GM06990 (cell line): ENCODE results near the gene TRAP1.

ENCODE experiments used
- DNase-seq: peaks from one replicate; pipeline ENCODE4 v3.0.0-alpha.2; 2011; ENCODE audit not compliant: insufficient read length; ENCODE audit errors: extremely low read depth
- H3K27me3 ChIP-seq: replicated peaks from 2 replicates; pipeline ENCODE4 v1.6.0; 2011; ENCODE audit warnings: low read length; ENCODE audit not compliant: control insufficient read depth, insufficient read depth
- H3K36me3 ChIP-seq: 2 replicates; pipeline ENCODE4 v1.5.1; 2011; ENCODE audit warnings: low read length; ENCODE audit not compliant: control insufficient read depth, insufficient read depth
- H3K4me3 ChIP-seq: replicated peaks from 2 replicates; pipeline ENCODE4 v1.5.1; 2011; ENCODE audit warnings: low read depth, mild to moderate bottlenecking, control low read depth, low read length
- TF ChIP-seq, protein P1 (sequence below): IDR thresholded peaks from 2 replicates; pipeline ENCODE4 v1.5.1; 2011; ENCODE audit warnings: low read length, control low read depth, mild to moderate bottlenecking, inconsistent platforms; ENCODE audit not compliant: insufficient read depth, poor library complexity, severe bottlenecking

Gene TRAP1

DNA sequence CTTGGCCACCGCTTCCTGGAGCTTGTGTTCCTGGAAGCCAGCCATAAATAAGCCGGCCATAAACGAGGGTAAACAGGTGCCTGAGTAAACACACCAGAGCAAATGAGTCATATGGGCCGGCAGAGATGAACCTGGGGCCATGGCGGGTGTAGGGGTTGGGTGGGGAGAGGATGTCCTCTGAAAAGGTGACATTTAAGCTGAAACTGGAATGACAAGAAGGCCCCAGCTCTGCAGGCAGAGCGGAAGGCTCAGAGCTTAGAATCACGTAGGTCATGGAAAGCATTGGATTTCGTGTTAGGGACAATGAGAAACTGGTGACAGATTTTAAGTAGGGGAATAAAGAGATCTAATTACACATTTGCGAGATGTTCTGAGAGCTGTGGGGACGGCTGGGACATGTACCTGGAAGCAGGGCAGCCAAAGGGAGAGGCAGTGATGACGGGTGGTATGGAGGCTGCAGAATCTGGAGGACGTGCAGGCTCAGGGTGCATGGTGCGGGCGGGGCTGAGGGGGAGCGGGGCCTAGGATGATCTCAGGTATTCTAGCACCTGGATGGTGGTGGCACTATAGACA is 70.9 kb downstream of the TRAP1 start:
- Histone ChIP-seq H3K27me3 (no peaks in the 10 kb centered on the region), H3K4me3 (no peak overlapping the region)
- DNase-seq: no peak

DNA sequence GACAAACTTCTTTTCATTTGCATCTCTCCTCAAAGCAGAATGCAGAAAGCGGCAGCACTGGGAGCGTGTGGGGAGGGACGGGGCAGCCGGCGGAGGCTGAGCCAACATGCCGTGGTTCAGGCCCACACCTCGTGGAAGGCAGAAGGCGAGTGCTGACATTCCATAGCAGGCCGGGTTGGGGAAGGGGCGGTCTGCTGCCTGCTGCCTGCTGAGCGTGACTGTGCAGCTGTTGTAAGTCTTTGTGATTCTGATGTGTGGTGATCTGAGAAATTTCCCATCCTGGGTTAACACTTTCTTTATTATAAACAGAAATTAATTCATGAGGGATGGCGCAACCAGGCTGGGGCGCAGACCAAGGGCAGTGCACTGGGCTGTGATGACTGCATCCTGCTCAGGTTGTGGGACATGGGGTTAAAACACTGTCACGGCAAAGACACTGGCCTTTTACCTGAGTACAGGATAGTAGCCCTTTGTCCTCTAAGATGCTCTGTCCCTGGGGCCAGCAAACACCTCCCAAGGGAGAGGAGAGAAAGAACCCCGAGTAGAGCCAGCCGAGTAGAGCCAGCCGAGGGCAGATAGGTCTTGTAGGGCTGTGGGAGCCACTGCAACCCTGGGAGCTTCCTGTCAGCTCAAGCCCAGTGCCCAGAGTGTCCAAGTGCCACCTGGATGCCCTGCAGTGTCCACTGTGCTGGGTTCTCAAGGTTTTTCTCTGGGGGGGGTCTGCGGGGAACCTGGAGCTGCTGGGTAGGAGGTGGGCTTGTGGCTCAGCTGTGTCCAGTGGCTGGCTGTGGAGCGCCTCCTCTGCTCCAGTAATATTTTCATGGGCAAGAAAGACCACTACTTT is 71.6 kb downstream of the TRAP1 start:
- Histone ChIP-seq H3K4me3 (no peak overlapping the region), H3K27me3 (no peaks in the 10 kb centered on the region), H3K36me3 (peaks cover 14% of the 10 kb centered on the region)
- DNase-seq: no peak
- TF ChIP-seq, protein P1, sequence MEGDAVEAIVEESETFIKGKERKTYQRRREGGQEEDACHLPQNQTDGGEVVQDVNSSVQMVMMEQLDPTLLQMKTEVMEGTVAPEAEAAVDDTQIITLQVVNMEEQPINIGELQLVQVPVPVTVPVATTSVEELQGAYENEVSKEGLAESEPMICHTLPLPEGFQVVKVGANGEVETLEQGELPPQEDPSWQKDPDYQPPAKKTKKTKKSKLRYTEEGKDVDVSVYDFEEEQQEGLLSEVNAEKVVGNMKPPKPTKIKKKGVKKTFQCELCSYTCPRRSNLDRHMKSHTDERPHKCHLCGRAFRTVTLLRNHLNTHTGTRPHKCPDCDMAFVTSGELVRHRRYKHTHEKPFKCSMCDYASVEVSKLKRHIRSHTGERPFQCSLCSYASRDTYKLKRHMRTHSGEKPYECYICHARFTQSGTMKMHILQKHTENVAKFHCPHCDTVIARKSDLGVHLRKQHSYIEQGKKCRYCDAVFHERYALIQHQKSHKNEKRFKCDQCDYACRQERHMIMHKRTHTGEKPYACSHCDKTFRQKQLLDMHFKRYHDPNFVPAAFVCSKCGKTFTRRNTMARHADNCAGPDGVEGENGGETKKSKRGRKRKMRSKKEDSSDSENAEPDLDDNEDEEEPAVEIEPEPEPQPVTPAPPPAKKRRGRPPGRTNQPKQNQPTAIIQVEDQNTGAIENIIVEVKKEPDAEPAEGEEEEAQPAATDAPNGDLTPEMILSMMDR: no peak

More for the DNA sequence above, 70.9 kb downstream of the TRAP1 start:
- TF ChIP-seq, protein P1: no peak
- H3K36me3 ChIP-seq: peaks cover 11% of the 10 kb centered on the region

- no peaks in the 10 kb centered on the region for H3K27me3 ChIP-seq
- peaks cover 14% of the 10 kb centered on the region for H3K36me3 ChIP-seq
- no peak overlapping the region for H3K4me3 ChIP-seq
- TF ChIP-seq, protein P1: no peak
- DNase-seq: no peak
These were observed 72.2 kb downstream of the TRAP1 start for GRCh38 chr16:3645108-3645503.

DNA sequence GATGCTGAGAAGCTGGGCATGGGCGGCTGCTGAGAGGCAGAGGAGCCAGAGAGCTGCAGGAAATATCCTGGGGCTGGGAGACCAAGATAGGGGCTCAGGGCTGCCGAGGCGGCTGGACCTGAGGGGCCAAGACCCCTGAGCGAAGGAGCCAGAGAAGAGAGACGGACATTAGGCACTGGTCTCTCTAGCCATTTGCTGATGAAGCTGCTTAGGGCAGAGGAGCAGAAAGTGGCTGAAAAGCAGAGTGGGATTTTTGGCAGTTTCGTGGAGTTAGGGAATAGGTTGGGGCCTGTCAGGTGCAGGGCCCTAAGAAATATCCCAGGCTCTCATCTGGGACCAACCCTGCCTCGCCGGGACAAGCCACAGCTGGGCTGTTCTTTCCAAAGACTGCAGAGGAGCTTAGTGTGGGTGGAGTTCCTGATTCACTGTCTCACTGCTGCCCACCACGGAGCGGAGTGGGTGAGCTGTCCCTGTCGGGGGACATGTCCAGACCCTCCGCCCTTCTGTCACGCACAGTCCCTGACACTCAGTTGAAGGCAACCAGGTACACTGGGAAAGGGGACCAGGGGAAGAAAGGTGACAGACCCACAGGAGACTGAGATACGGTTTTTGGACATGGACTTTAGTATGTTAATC is 74.1 kb downstream of the TRAP1 start:
- H3K4me3 ChIP-seq: no peak overlapping the region
- H3K27me3 ChIP-seq: no peaks in the 10 kb centered on the region
- peaks cover 14% of the 10 kb centered on the region for H3K36me3 ChIP-seq
- no peak for DNase-seq
- TF ChIP-seq, protein P1: no peak

DNA sequence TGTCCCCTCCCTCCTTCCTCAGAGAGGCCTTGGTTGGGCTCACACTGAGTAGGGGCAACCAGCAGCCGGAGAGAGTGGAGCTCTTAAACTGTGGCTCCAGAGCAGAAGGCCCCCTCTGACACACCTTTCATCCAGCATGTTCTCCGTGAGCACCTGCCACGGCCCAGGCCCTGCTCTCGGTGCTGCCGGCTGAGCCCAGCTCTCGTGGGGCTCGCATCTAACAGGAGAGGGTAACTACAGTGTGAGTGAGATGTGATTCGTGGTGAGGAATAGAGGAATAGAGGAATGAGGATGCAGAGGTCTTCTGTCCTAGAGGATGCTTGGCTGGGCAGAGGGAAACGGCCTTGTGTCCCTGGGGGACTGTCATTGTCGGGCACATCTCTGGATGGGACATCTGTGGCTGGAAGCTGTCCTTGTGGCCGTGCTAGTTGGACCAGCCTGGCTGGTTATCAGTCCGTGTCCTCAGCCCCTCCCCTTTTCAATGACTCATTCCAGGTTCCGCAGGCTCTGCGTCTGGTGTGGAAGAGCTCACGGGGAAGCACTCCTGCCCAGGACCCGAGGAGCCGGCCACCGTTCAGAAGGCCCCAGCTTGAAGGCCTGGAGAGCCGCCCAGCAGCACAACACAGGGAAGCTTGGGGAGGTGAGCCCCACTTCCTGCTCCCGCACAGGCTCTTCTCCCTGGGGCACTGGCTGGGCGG is 74.8 kb downstream of the TRAP1 start:
- TF ChIP-seq, protein P1: no peak
- peaks cover 14% of the 10 kb centered on the region for H3K36me3 ChIP-seq
- H3K27me3 ChIP-seq: no peaks in the 10 kb centered on the region
- no peak for DNase-seq
- H3K4me3 ChIP-seq: no peak overlapping the region
